SK-N-SH (cell line): ENCODE results near the gene BAHCC1. TPM values are rescaled to one million over a fixed set of nuclear protein-coding genes. Genes with fewer than 3 reads are reported as not detected.
A peak's percentile ranks its signal among the peaks of the same experiment; 100 is the strongest.

Experiments
- CTCF ChIA-PET: fragments of 300-600, 350-600 bp; formaldehyde crosslinking; extraction: SDS; loops from one replicate; lab custom pipeline; 2021; lab: Yijun Ruan, JAX
- POLR2A ChIA-PET: fragments of 350-600 bp; sonication (Branson Sonifier 250); formaldehyde crosslinking; extraction: SDS; loops from one replicate; lab custom pipeline; 2020; ENCODE audit warnings: antibody characterized with exemption, inconsistent platforms; lab: Yijun Ruan, JAX
- DNase-seq: peaks from one replicate; pipeline ENCODE4 v3.0.0; 2012
- H2AFZ ChIP-seq: fragments of 200-600 bp; sonication (generic); 2 replicates; pipeline ENCODE4 v1.8.1; 2016; ENCODE audit warnings: antibody characterized with exemption, mild to moderate bottlenecking, low read depth
- H3F3A ChIP-seq: fragments of 200-600 bp; sonication (generic); replicated peaks from 2 replicates; pipeline ENCODE3; 2016; ENCODE audit warnings: antibody characterized with exemption, mild to moderate bottlenecking; ENCODE audit not compliant: insufficient read depth
- H3K27ac ChIP-seq, 2 experiments: fragments of 200-500 bp in 1 of 2; fragments of 200-600 bp in 1 of 2; sonication (Bioruptor generic) in 1 of 2; sonication (generic), shearing (Covaris generic) in 1 of 2; 2 replicates each; pipeline versions ENCODE4 v1.5.1 to v1.6.1; 2014 to 2016; ENCODE audit warnings: low read depth in 2 of 2, inconsistent platforms in 1 of 2, low read length in 1 of 2, mild to moderate bottlenecking in 1 of 2, mixed read lengths in 1 of 2
- H3K27me3 ChIP-seq: fragments of 200-600 bp; sonication (generic), shearing (Covaris generic); 2 replicates; pipeline ENCODE4 v1.6.1; 2016; ENCODE audit warnings: mixed run types; ENCODE audit not compliant: insufficient read depth
- H3K36me3 ChIP-seq, 2 experiments: fragments of 200-500 bp in 1 of 2; fragments of 200-600 bp in 1 of 2; sonication (Bioruptor generic) in 1 of 2; sonication (generic) in 1 of 2; replicated peaks in 1 of 2; 2 replicates each; pipeline versions ENCODE3 to v1.5.1; 2014 to 2016; ENCODE audit warnings: low read length in 1 of 2, mild to moderate bottlenecking in 1 of 2; ENCODE audit not compliant: insufficient read depth in 2 of 2, control insufficient read depth in 1 of 2
- H3K4me1 ChIP-seq, 2 experiments: fragments of 200-500 bp in 1 of 2; fragments of 200-600 bp in 1 of 2; sonication (Bioruptor generic) in 1 of 2; sonication (generic), shearing (Covaris generic) in 1 of 2; 2 replicates each; pipeline versions ENCODE4 v1.5.1 to v1.6.1; 2014 to 2016; ENCODE audit warnings: low read depth in 1 of 2, low read length in 1 of 2, mixed run types in 1 of 2; ENCODE audit not compliant: insufficient read depth in 2 of 2, control insufficient read depth in 1 of 2
- H3K4me2 ChIP-seq: fragments of 200-600 bp; sonication (generic), shearing (Covaris generic); 2 replicates; pipeline ENCODE4 v1.6.1; 2017; ENCODE audit warnings: mixed run types
- H3K4me3 ChIP-seq, 2 experiments: fragments of 200-500 bp in 1 of 2; fragments of 200-600 bp in 1 of 2; sonication (Bioruptor generic) in 1 of 2; sonication (generic), shearing (Covaris generic) in 1 of 2; 2 replicates each; pipeline versions ENCODE4 v1.5.1 to v1.8.1; 2014 to 2016; ENCODE audit warnings: low read depth in 2 of 2, inconsistent platforms in 1 of 2, low read length in 1 of 2, mild to moderate bottlenecking in 1 of 2, mixed read lengths in 1 of 2, moderate library complexity in 1 of 2
- H3K79me2 ChIP-seq: fragments of 200-600 bp; sonication (generic); 2 replicates; pipeline ENCODE4 v1.8.1; 2017; ENCODE audit warnings: mild to moderate bottlenecking; ENCODE audit not compliant: insufficient read depth
- H3K9ac ChIP-seq: fragments of 200-600 bp; sonication (generic); 2 replicates; pipeline ENCODE4 v1.6.1; 2017; ENCODE audit warnings: mixed run types
- H3K9me2 ChIP-seq: fragments of 200-600 bp; sonication (generic); 2 replicates; pipeline ENCODE4 v1.6.1; 2017; ENCODE audit warnings: mixed run types
- H3K9me3 ChIP-seq: fragments of 200-600 bp; sonication (generic); 2 replicates; pipeline ENCODE4 v1.6.1; 2017; ENCODE audit warnings: mixed run types, mild to moderate bottlenecking, moderate library complexity
- H4K20me1 ChIP-seq: fragments of 200-600 bp; sonication (generic); 2 replicates; pipeline ENCODE4 v1.6.1; 2017; ENCODE audit warnings: mild to moderate bottlenecking, mixed run types; ENCODE audit not compliant: insufficient read depth
- CHD2 ChIP-seq: fragments of 150-350 bp; IDR thresholded peaks from 2 replicates; pipeline ENCODE4 v1.6.1; 2018; ENCODE audit warnings: low read length; ENCODE audit not compliant: partially characterized antibody
- EP300 ChIP-seq, 2 experiments: IDR thresholded peaks; 2 replicates each; pipeline versions ENCODE4 v1.4.0 to v1.6.1; 2012; ENCODE audit warnings: borderline replicate concordance in 1 of 2, low read depth in 1 of 2, low read length in 1 of 2
- EZH2phosphoT487 ChIP-seq: fragments of 200-600 bp; sonication (generic); IDR thresholded peaks from 2 replicates; pipeline ENCODE4 v1.6.1; 2017; ENCODE audit warnings: low read depth, mixed run types, mild to moderate bottlenecking, antibody characterized with exemption, moderate library complexity, borderline replicate concordance
- FOSL2 ChIP-seq: IDR thresholded peaks from 2 replicates; pipeline ENCODE4 v1.4.0; 2012; ENCODE audit warnings: low read depth, mild to moderate bottlenecking, moderate library complexity, borderline replicate concordance
- FOXJ3 ChIP-seq: sonication (generic); formaldehyde crosslinking; IDR thresholded peaks from 2 replicates; pipeline ENCODE4 v1.5.1; 2020; ENCODE audit warnings: mild to moderate bottlenecking, missing genetic modification reagents
- FOXM1 ChIP-seq: IDR thresholded peaks from 2 replicates; pipeline ENCODE4 v1.4.0; 2012; ENCODE audit warnings: low read depth, mild to moderate bottlenecking
- GABPA ChIP-seq: IDR thresholded peaks from 2 replicates; pipeline ENCODE4 v1.4.0; 2012; ENCODE audit warnings: low read depth, mild to moderate bottlenecking
- GATA2 ChIP-seq: sonication (generic); formaldehyde crosslinking; IDR thresholded peaks from 2 replicates; pipeline ENCODE4 v1.5.0; 2020; ENCODE audit warnings: mild to moderate bottlenecking, missing genetic modification reagents
- NFIC ChIP-seq: IDR thresholded peaks from 2 replicates; pipeline ENCODE4 v1.4.0; 2012; ENCODE audit warnings: borderline replicate concordance
- NRF1 ChIP-seq: IDR thresholded peaks from 2 replicates; pipeline ENCODE4 v1.6.1; 2012; ENCODE audit warnings: low read depth, mild to moderate bottlenecking, low read length
- RCOR1 ChIP-seq: fragments of 150-350 bp; IDR thresholded peaks from 2 replicates; pipeline ENCODE4 v1.6.1; 2017; ENCODE audit warnings: antibody characterized with exemption, low read length
- RFX5 ChIP-seq: IDR thresholded peaks from 2 replicates; pipeline ENCODE4 v1.6.1; 2012; ENCODE audit warnings: mild to moderate bottlenecking, improper control_type of control experiment, low read length
- RXRA ChIP-seq: IDR thresholded peaks from 2 replicates; pipeline ENCODE4 v1.4.0; 2012; ENCODE audit warnings: low read depth, mild to moderate bottlenecking, borderline replicate concordance
- SIN3A ChIP-seq: IDR thresholded peaks from 2 replicates; pipeline ENCODE4 v1.6.1; 2012; ENCODE audit warnings: low read depth, mild to moderate bottlenecking, low read length, moderate library complexity, borderline replicate concordance
- TAF1 ChIP-seq: IDR thresholded peaks from 2 replicates; pipeline ENCODE4 v1.6.1; 2012; ENCODE audit warnings: low read depth, mild to moderate bottlenecking, low read length, moderate library complexity, borderline replicate concordance
- TCF12 ChIP-seq: IDR thresholded peaks from 2 replicates; pipeline ENCODE4 v1.4.0; 2012
- TEAD4 ChIP-seq: IDR thresholded peaks from 2 replicates; pipeline ENCODE4 v1.4.0; 2012; ENCODE audit warnings: mild to moderate bottlenecking, borderline replicate concordance; ENCODE audit not compliant: insufficient read depth
- WGBS: methylation state at CpG from one replicate; pipeline ENCODE4 v1.1.6; 2017; ENCODE audit warnings: low lambda C conversion rate; 5-methylcytosine and 5-hydroxymethylcytosine counted together
- polyA plus RNA-seq, 3 experiments: library from polyadenylated mRNA; depleted of rRNA; stranded (reverse); fragments of >200 nt; gene quantifications; 2 replicates each; pipeline ENCODE4 v1.2.3, GENCODE V29; 2012
- TF ChIP-seq, protein P1 (sequence below): IDR thresholded peaks from 2 replicates; pipeline ENCODE4; 2012
- TF ChIP-seq, protein P2 (sequence below): fragments of 200-600 bp; sonication (generic); IDR thresholded peaks from 2 replicates; pipeline ENCODE4 v1.6.1; 2017; ENCODE audit warnings: antibody characterized with exemption, mild to moderate bottlenecking, moderate library complexity
- TF ChIP-seq, protein P3 (sequence below): IDR thresholded peaks from 2 replicates; pipeline ENCODE4 v1.6.1; 2012; ENCODE audit warnings: mild to moderate bottlenecking, low read depth, low read length, moderate library complexity

The BAHCC1 gene
- polyA plus RNA-seq, 1 of the 3 experiments (the other 2 are of a cell fraction) = 6.4 TPM

DNA sequence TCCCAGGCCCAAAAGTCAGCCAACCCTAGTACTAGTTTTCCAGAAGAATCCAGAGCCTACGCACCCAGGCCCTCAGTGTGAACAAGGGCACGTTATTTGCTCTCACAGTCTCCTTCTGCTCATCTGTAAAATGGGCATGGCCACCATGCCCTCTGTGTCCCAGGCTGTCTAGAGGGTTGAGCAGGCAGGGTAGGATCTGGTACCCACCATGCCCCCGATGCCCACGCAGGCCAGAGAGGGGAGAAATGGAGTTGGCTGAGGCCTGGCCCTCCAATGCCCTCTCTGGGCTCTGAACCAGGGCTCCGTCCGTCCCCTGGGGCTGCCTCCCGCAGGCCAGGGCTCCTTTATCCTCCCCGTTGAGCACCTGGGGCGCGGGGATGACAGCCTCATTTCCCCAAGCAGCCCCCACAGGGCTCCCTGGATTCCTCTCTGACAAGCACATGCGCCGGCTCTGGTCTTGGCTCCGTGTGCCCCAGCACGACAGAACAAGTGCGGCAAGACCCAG, 9.1 kb upstream of the BAHCC1 start:
- Histone ChIP-seq H2AFZ (no peak overlapping the region; the same call in 1 of the 2 replicates), H3K9ac (no peak overlapping the region), H3K79me2 (peaks cover 1% of the 10 kb centered on the region; the same call in 1 of the 2 replicates), H4K20me1 (peaks cover 13% of the 10 kb centered on the region), H3F3A (peaks cover 12% of the 10 kb centered on the region), H3K36me3 (no peaks in the 10 kb centered on the region), H3K27me3 (no peaks in the 10 kb centered on the region), H3K9me2 (no peaks in the 10 kb centered on the region), H3K4me3 (0 out of 4 replicates have a peak overlapping the region, but pooled peaks of 1 of the 2 experiments have one; percentile 64), H3K9me3 (no peaks in the 10 kb centered on the region), H3K4me2 (peak overlapping the region; percentile 88), H3K27ac (no peak overlapping the region), H3K4me1 (peaks cover 6 to 39% of the 10 kb centered on the region in 2 experiments; a peak in 2 of 4 replicates)
- DNase-seq = no peak
- WGBS = 78% methylated on average over 14 of the region's 15 CpGs
- CTCF ChIA-PET = interaction anchor here (1.3 to 3.3 kb wide), 2 partner anchors 13 to 95 kb away, joined by 7 to 34 read pairs; no protein-coding TSS in a partner anchor
- POLR2A ChIA-PET = interaction anchor here (1.5 kb wide), 1 partner anchor 46 kb away, joined by 3 read pairs; no protein-coding TSS in a partner anchor
- no peak for TF ChIP-seq FOXM1
- TF ChIP-seq EP300 (IDR thresholded peaks at IDR 0.05; ENCODE audit: borderline replicate concordance in 1 of 2, low read depth in 1 of 2, low read length in 1 of 2) = no peak
- no peak for TF ChIP-seq TCF12
- TF ChIP-seq TAF1 = no peak
- TF ChIP-seq, protein P1, sequence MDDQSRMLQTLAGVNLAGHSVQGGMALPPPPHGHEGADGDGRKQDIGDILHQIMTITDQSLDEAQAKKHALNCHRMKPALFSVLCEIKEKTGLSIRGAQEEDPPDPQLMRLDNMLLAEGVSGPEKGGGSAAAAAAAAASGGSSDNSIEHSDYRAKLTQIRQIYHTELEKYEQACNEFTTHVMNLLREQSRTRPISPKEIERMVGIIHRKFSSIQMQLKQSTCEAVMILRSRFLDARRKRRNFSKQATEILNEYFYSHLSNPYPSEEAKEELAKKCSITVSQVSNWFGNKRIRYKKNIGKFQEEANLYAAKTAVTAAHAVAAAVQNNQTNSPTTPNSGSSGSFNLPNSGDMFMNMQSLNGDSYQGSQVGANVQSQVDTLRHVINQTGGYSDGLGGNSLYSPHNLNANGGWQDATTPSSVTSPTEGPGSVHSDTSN = no peak
- no peak for TF ChIP-seq CHD2
- TF ChIP-seq, protein P2, sequence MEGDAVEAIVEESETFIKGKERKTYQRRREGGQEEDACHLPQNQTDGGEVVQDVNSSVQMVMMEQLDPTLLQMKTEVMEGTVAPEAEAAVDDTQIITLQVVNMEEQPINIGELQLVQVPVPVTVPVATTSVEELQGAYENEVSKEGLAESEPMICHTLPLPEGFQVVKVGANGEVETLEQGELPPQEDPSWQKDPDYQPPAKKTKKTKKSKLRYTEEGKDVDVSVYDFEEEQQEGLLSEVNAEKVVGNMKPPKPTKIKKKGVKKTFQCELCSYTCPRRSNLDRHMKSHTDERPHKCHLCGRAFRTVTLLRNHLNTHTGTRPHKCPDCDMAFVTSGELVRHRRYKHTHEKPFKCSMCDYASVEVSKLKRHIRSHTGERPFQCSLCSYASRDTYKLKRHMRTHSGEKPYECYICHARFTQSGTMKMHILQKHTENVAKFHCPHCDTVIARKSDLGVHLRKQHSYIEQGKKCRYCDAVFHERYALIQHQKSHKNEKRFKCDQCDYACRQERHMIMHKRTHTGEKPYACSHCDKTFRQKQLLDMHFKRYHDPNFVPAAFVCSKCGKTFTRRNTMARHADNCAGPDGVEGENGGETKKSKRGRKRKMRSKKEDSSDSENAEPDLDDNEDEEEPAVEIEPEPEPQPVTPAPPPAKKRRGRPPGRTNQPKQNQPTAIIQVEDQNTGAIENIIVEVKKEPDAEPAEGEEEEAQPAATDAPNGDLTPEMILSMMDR = no peak
- TF ChIP-seq TEAD4 = no peak
- TF ChIP-seq SIN3A = no peak
- no peak for TF ChIP-seq GATA2 (CRISPR knock-in tag)
- no peak for TF ChIP-seq FOXJ3 (CRISPR knock-in tag)
- no peak for TF ChIP-seq NRF1
- TF ChIP-seq RXRA = no peak
- TF ChIP-seq GABPA = no peak

DNA sequence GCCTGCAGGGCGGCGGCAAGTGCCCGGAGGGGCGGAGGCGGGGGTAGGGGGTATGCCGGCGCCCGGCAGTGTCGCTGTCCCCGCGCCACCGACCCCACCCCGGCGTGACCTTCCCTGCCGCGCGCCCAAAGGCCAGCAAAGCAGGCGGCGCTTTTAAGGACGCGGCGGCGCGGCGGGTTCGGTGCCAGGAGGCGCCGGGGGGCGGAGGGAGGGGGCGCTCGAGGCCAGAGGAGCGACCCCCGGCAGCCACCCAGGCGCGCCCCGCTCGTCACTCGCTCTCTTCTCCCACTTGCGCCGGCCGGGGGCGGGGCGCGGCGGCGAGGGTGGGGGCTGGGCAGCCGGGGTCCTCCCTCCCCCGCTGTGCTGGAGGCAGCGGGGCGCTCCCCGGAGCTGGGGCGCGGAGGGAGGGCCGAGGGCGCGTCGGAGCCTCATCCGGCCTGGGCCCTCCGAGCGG, 8.6 kb upstream of the BAHCC1 start:
- Histone ChIP-seq H3K36me3 (no peaks in the 10 kb centered on the region), H3K9me3 (no peaks in the 10 kb centered on the region), H2AFZ (peak overlapping the region; percentile 66), H3K27ac (no peak overlapping the region), H3K9ac (peak overlapping the region; percentile 51; the same call in 1 of the 2 replicates), H4K20me1 (peaks cover 18% of the 10 kb centered on the region), H3K4me3 (peak overlapping the region; percentile 51 to 64), H3K9me2 (no peaks in the 10 kb centered on the region), H3K4me2 (peak overlapping the region; percentile 88), H3K27me3 (no peaks in the 10 kb centered on the region), H3K79me2 (peaks cover 6% of the 10 kb centered on the region; the same call in 1 of the 2 replicates), H3K4me1 (peaks cover 10 to 44% of the 10 kb centered on the region in 2 experiments; a peak in 2 of 4 replicates), H3F3A (peaks cover 12% of the 10 kb centered on the region)
- DNase-seq = peak; percentile 73
- CTCF ChIA-PET = no interaction called here
- POLR2A ChIA-PET = no interaction called here
- WGBS = 17% methylated on average over 29 of the region's 60 CpGs
- TF ChIP-seq CHD2 (no peak), RFX5 (no peak), FOSL2 (no peak), GATA2 (CRISPR knock-in tag) (no peak), EP300 (IDR thresholded peaks at IDR 0.05; ENCODE audit: borderline replicate concordance in 1 of 2, low read depth in 1 of 2, low read length in 1 of 2) (no peak), NFIC (no peak), EZH2phosphoT487 (no peak), RCOR1 (no peak), TEAD4 (no peak)
- TF ChIP-seq, protein P3, sequence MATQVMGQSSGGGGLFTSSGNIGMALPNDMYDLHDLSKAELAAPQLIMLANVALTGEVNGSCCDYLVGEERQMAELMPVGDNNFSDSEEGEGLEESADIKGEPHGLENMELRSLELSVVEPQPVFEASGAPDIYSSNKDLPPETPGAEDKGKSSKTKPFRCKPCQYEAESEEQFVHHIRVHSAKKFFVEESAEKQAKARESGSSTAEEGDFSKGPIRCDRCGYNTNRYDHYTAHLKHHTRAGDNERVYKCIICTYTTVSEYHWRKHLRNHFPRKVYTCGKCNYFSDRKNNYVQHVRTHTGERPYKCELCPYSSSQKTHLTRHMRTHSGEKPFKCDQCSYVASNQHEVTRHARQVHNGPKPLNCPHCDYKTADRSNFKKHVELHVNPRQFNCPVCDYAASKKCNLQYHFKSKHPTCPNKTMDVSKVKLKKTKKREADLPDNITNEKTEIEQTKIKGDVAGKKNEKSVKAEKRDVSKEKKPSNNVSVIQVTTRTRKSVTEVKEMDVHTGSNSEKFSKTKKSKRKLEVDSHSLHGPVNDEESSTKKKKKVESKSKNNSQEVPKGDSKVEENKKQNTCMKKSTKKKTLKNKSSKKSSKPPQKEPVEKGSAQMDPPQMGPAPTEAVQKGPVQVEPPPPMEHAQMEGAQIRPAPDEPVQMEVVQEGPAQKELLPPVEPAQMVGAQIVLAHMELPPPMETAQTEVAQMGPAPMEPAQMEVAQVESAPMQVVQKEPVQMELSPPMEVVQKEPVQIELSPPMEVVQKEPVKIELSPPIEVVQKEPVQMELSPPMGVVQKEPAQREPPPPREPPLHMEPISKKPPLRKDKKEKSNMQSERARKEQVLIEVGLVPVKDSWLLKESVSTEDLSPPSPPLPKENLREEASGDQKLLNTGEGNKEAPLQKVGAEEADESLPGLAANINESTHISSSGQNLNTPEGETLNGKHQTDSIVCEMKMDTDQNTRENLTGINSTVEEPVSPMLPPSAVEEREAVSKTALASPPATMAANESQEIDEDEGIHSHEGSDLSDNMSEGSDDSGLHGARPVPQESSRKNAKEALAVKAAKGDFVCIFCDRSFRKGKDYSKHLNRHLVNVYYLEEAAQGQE = no peak
